Caco-2 (cell line): ENCODE results near the gene LY86. TPM values are rescaled to one million over a fixed set of nuclear protein-coding genes. Genes with fewer than 3 reads are reported as not detected.

ENCODE experiments used
- BruUV-seq: library from RNA; stranded (reverse); fragments of 400-500 nt; replicated peaks from 2 replicates; lab custom pipeline; 2021; lab: Mats Ljungman, UMichigan
- CTCF ChIA-PET: fragments of 300-600 bp; sonication (Branson Sonifier 250); formaldehyde crosslinking; loops from one replicate; lab custom pipeline; 2022; ENCODE audit warnings: antibody characterized with exemption; lab: Charles Lee
- POLR2A ChIA-PET: fragments of 300-600 bp; sonication (Branson Sonifier 250); formaldehyde crosslinking; loops from one replicate; lab custom pipeline; 2022; ENCODE audit warnings: antibody characterized with exemption; lab: Charles Lee
- DNase-seq, 2 experiments: peaks; one replicate each; pipeline versions ENCODE4 v3.0.0 to v3.0.0-alpha.2; 2020 to 2022
- H3K27me3 ChIP-seq: replicated peaks from 2 replicates; pipeline ENCODE4 v1.6.0; 2011; ENCODE audit warnings: low read length; ENCODE audit not compliant: control insufficient read depth, insufficient read depth
- H3K36me3 ChIP-seq: 2 replicates; pipeline ENCODE4 v1.5.1; 2011; ENCODE audit warnings: low read length; ENCODE audit not compliant: control insufficient read depth, insufficient read depth
- H3K4me1 ChIP-seq: fragments of 250-450 bp; sonication (Bioruptor Pico); 2 replicates; pipeline ENCODE4 v1.5.1; 2020; ENCODE audit warnings: mild to moderate bottlenecking
- H3K4me3 ChIP-seq: 2 replicates; pipeline ENCODE4 v1.5.1; 2011; ENCODE audit warnings: low read depth, mild to moderate bottlenecking, control low read depth, low read length
- H3K9me3 ChIP-seq: fragments of 250-450 bp; sonication (Bioruptor Pico); 2 replicates; pipeline ENCODE4 v1.5.1; 2020; ENCODE audit warnings: mild to moderate bottlenecking, moderate library complexity
- H3K27ac Mint-ChIP-seq: one replicate; pipeline ENCODE4 v1.8.0; 2022; ENCODE audit warnings: mixed read lengths; ENCODE audit not compliant: unreplicated experiment
- H3K27me3 Mint-ChIP-seq: one replicate; pipeline ENCODE4 v1.8.0; 2022; ENCODE audit warnings: mixed read lengths; ENCODE audit not compliant: insufficient read depth, unreplicated experiment
- H3K36me3 Mint-ChIP-seq: one replicate; pipeline ENCODE4 v1.8.0; 2022; ENCODE audit warnings: mild to moderate bottlenecking, mixed read lengths; ENCODE audit not compliant: insufficient read depth, unreplicated experiment
- H3K4me1 Mint-ChIP-seq: one replicate; pipeline ENCODE4 v1.8.0; 2022; ENCODE audit warnings: low read depth, mixed read lengths; ENCODE audit not compliant: unreplicated experiment
- H3K4me3 Mint-ChIP-seq: one replicate; pipeline ENCODE4 v1.8.0; 2022; ENCODE audit warnings: mild to moderate bottlenecking, moderate library complexity, mixed read lengths; ENCODE audit not compliant: unreplicated experiment
- H3K9me3 Mint-ChIP-seq: one replicate; pipeline ENCODE4 v1.8.0; 2022; ENCODE audit warnings: mixed read lengths; ENCODE audit not compliant: unreplicated experiment
- CTCF ChIP-seq, 2 experiments: fragments of 200-600 bp in 1 of 2; IDR thresholded peaks; 1 replicate in 1 of 2; 2 replicates in 1 of 2; pipeline versions ENCODE4 v1.5.1 to v1.8.0; 2011 to 2022; ENCODE audit warnings: antibody characterized with exemption in 1 of 2, control low read depth in 1 of 2, inconsistent platforms in 1 of 2, low read depth in 1 of 2, low read length in 1 of 2, mild to moderate bottlenecking in 1 of 2, moderate library complexity in 1 of 2; ENCODE audit not compliant: insufficient read depth in 1 of 2, severe bottlenecking in 1 of 2, unreplicated experiment in 1 of 2
- intact Hi-C: fragments of 100-400 bp; cut with micrococcal nuclease; formaldehyde crosslinking; loops from one replicate; pipeline ENCODE4 v1.10.0; 2022; ENCODE audit not compliant: unreplicated experiment
- total RNA-seq: library from RNA; stranded (reverse); gene quantifications from 2 replicates; pipeline ENCODE4 v1.2.3, GENCODE V29; 2022

LY86 gene
- total RNA-seq, 1 experiment from 2014 or later = not detected

- Histone ChIP-seq H3K36me3 (no peaks in the 10 kb centered on the region), H3K4me1 (no peaks in the 10 kb centered on the region), H3K4me3 (no peak overlapping the region), H3K27me3 (peaks cover 2% of the 10 kb centered on the region), H3K9me3 (no peaks in the 10 kb centered on the region)
- Mint-ChIP-seq H3K27ac (no peak overlapping the region), H3K4me3 (no peak overlapping the region), H3K9me3 (no peaks in the 10 kb centered on the region), H3K4me1 (no peaks in the 10 kb centered on the region), H3K36me3 (no peaks in the 10 kb centered on the region), H3K27me3 (peaks cover 27% of the 10 kb centered on the region)
- ChIA-PET CTCF (no interaction called here), POLR2A (no interaction called here)
- no peak for DNase-seq
- TF ChIP-seq CTCF (IDR thresholded peaks at IDR 0.05; ENCODE audit: insufficient read depth in 1 of 2, low read depth in 1 of 2, low read length in 1 of 2, severe bottlenecking in 1 of 2, unreplicated experiment in 1 of 2) = no peak
- BruUV-seq = no TSS peak
- intact Hi-C loops = no loop called here
Observed at GRCh38 chr6:6620766-6621425, 32.4 kb downstream of the LY86 start.

GRCh38 chr6:6622501-6622900 lies 34.0 kb downstream of the LY86 start:
- Mint-ChIP-seq H3K4me3 (no peak overlapping the region), H3K36me3 (no peaks in the 10 kb centered on the region), H3K9me3 (no peaks in the 10 kb centered on the region), H3K27ac (no peak overlapping the region), H3K27me3 (peaks cover 27% of the 10 kb centered on the region), H3K4me1 (no peaks in the 10 kb centered on the region)
- H3K27me3 ChIP-seq = peaks cover 2% of the 10 kb centered on the region
- H3K9me3 ChIP-seq = no peaks in the 10 kb centered on the region
- no peak overlapping the region for H3K4me3 ChIP-seq
- H3K36me3 ChIP-seq = no peaks in the 10 kb centered on the region
- no peaks in the 10 kb centered on the region for H3K4me1 ChIP-seq
- no peak for DNase-seq
- ChIA-PET CTCF (no interaction called here), POLR2A (no interaction called here)
- BruUV-seq = no TSS peak
- intact Hi-C loops = no loop called here
- no peak for TF ChIP-seq CTCF (IDR thresholded peaks at IDR 0.05; ENCODE audit: insufficient read depth in 1 of 2, low read depth in 1 of 2, low read length in 1 of 2, severe bottlenecking in 1 of 2, unreplicated experiment in 1 of 2)

DNA sequence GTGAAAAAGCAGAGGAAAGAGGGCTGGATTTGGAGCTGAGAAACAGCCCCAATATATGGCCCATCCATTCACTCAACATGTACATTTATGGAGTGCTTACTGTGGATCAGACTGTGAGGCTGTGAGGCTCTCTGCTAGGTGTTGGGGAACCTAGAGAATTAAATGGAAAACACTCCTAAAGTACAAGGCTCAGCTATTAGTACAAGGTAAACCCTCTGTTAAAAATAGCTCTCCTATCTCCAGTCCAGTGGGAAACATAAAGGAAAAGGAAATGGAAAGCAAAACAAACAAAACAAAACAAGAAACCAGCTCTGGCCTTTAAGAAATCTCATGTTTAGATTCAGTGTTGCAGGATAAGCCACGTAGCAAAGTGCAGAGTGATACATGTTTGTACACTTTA lies 35.0 kb downstream of the LY86 start:
- no peak for TF ChIP-seq CTCF (IDR thresholded peaks at IDR 0.05; ENCODE audit: insufficient read depth in 1 of 2, low read depth in 1 of 2, low read length in 1 of 2, severe bottlenecking in 1 of 2, unreplicated experiment in 1 of 2)
- Mint-ChIP-seq H3K36me3 (no peaks in the 10 kb centered on the region), H3K4me3 (no peak overlapping the region), H3K27me3 (peaks cover 30% of the 10 kb centered on the region), H3K4me1 (no peaks in the 10 kb centered on the region), H3K27ac (no peak overlapping the region), H3K9me3 (no peaks in the 10 kb centered on the region)
- no peak overlapping the region for H3K4me3 ChIP-seq
- no peak for DNase-seq
- no peaks in the 10 kb centered on the region for H3K36me3 ChIP-seq
- CTCF ChIA-PET = no interaction called here
- POLR2A ChIA-PET = no interaction called here
- BruUV-seq = no TSS peak
- peaks cover 2% of the 10 kb centered on the region for H3K27me3 ChIP-seq
- H3K4me1 ChIP-seq = no peaks in the 10 kb centered on the region
- no peaks in the 10 kb centered on the region for H3K9me3 ChIP-seq
- intact Hi-C loops = no loop called here
